ENCODE results near the gene SSR4.
"Not testable (repeated sequence)": the region's sequence is repeated elsewhere in the genome, so short reads cannot be mapped to it uniquely, and the experiment has no call there.

SSR4 gene

GRCh38 chrX:153813161-153813560 lies 18.7 kb downstream of the SSR4 start:
- no peak overlapping the region for H3K4me3 ChIP-seq (ENCODE audit: insufficient read length, low read depth)
- H3K36me3 ChIP-seq (ENCODE audit: insufficient read depth, insufficient read length, low read length), result no peaks in the 10 kb centered on the region
- H3K9ac ChIP-seq (ENCODE audit: insufficient read length, low read depth), result no peak overlapping the region
- no peaks in the 10 kb centered on the region for H3K9me3 ChIP-seq (ENCODE audit: insufficient read depth, low read length)
- DNase-seq (ENCODE audit: low read depth, low spot score), result no peak
- peaks cover 2% of the 10 kb centered on the region for H3K4me1 ChIP-seq (ENCODE audit: insufficient read depth, insufficient read length)
- TF ChIP-seq YY1 (IDR thresholded peaks at IDR 0.05; ENCODE audit: insufficient read depth, insufficient read length) (no peak), SUZ12 (IDR thresholded peaks at IDR 0.05; ENCODE audit: extremely low read depth, insufficient read depth, insufficient read length) (no peak), ZNF274 (IDR thresholded peaks at IDR 0.05; ENCODE audit: low read depth, low read length) (no peak)
- H3K27me3 ChIP-seq (ENCODE audit: insufficient read depth, insufficient read length), result no peaks in the 10 kb centered on the region

DNA sequence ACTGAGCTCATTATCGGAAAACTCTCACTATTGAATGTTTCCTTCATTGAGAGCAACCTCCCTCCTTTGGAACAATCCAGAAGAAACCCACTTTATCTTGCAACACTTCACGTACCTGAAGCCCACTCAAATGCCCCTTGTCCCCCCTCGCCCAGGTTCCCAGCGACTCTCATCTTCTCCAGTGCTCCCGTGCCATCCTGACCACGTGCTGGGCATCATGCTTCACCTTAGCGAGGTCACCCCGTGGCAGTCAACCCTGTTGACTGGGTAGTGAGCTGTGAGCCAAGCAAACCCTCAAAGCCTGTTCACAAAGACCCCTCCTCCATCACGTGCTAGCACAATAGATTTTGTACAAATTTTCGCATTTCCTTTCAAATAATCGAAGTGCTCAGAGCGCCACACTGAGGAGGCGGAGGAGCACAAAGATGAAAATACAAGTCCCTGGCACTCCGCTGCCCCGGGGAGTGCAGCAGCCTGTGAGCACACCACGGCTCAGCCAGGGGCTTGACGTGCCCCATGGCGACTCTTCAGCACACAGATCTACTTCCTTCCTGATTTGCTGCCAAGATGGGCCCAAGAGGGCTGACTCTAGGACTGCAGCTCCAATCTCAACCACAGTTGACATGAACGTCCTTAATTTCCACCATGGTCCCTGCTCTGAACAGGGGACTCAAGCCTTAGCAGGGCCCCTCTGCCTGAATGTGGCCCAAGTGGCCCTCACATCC lies 20.3 kb downstream of the SSR4 start:
- DNase-seq (ENCODE audit: low read depth, low spot score), result no peak
- TF ChIP-seq ZNF274 (IDR thresholded peaks at IDR 0.05; ENCODE audit: low read depth, low read length), result no peak
- no peak for TF ChIP-seq YY1 (IDR thresholded peaks at IDR 0.05; ENCODE audit: insufficient read depth, insufficient read length)
- no peak for TF ChIP-seq SUZ12 (IDR thresholded peaks at IDR 0.05; ENCODE audit: extremely low read depth, insufficient read depth, insufficient read length)
- Histone ChIP-seq H3K36me3 (ENCODE audit: insufficient read depth, insufficient read length, low read length) (no peaks in the 10 kb centered on the region), H3K9me3 (ENCODE audit: insufficient read depth, low read length) (no peaks in the 10 kb centered on the region), H3K4me1 (ENCODE audit: insufficient read depth, insufficient read length) (peaks cover 2% of the 10 kb centered on the region), H3K4me3 (ENCODE audit: insufficient read length, low read depth) (no peak overlapping the region), H3K9ac (ENCODE audit: insufficient read length, low read depth) (no peak overlapping the region), H3K27me3 (ENCODE audit: insufficient read depth, insufficient read length) (no peaks in the 10 kb centered on the region)

DNA sequence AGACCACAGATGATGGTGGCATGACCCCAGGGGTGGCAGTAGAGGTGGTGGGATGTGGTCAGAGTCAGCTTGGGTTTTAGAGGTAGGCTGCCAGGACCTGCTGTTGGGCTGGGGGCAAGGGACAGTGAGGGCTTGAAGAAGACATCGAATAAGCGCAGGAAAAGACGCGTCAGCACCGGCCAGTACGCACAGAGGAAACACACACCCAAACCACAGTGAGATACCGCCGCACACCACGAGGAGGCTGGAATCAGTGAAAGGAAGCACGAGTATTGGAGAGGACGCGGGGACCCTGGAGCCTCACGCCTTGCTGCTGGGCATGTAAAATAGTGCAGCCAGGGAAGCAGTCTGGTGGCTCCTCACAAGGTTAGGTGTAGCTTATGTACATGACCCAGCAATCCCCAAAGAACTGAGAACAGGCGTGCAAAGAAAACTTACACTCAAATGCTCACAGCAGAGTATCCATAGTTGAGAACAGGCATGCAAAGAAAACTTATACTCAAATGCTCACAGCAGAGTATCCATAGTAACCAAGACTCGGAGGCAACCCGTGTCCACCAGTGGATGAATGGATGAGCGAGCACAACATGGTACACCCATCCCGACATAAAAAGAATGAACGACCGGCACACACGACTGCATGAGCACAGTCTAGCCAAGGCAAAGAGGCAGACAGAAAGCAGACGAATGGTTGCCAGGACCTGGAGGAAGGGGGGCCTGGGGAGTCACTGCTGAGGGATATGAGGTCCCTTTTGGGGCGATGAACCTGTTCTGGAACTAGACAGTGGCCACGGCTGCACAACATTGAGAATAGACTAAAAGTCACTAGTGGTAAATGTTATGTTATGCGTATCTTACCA lies 22.6 kb downstream of the SSR4 start:
- H3K4me3 ChIP-seq (ENCODE audit: insufficient read length, low read depth), result no peak overlapping the region
- no peaks in the 10 kb centered on the region for H3K36me3 ChIP-seq (ENCODE audit: insufficient read depth, insufficient read length, low read length)
- no peak overlapping the region for H3K9ac ChIP-seq (ENCODE audit: insufficient read length, low read depth)
- no peaks in the 10 kb centered on the region for H3K27me3 ChIP-seq (ENCODE audit: insufficient read depth, insufficient read length)
- TF ChIP-seq ZNF274 (IDR thresholded peaks at IDR 0.05; ENCODE audit: low read depth, low read length), result no peak
- no peak for TF ChIP-seq YY1 (IDR thresholded peaks at IDR 0.05; ENCODE audit: insufficient read depth, insufficient read length)
- no peak for TF ChIP-seq SUZ12 (IDR thresholded peaks at IDR 0.05; ENCODE audit: extremely low read depth, insufficient read depth, insufficient read length)
- H3K9me3 ChIP-seq (ENCODE audit: insufficient read depth, low read length), result no peaks in the 10 kb centered on the region
- DNase-seq (ENCODE audit: low read depth, low spot score), result no peak
- H3K4me1 ChIP-seq (ENCODE audit: insufficient read depth, insufficient read length), result peaks cover 6% of the 10 kb centered on the region

- not testable (repeated sequence) for H3K27me3 ChIP-seq (ENCODE audit: insufficient read depth, insufficient read length); H3K9me3 ChIP-seq (ENCODE audit: insufficient read depth, low read length); H3K4me1 ChIP-seq (ENCODE audit: insufficient read depth, insufficient read length); H3K4me3 ChIP-seq (ENCODE audit: insufficient read length, low read depth); H3K9ac ChIP-seq (ENCODE audit: insufficient read length, low read depth); DNase-seq (ENCODE audit: low read depth, low spot score); H3K36me3 ChIP-seq (ENCODE audit: insufficient read depth, insufficient read length, low read length)
Measured at GRCh38 chrX:153818064-153818463, 23.6 kb downstream of the SSR4 start.

GRCh38 chrX:153818571-153819383 lies 24.3 kb downstream of the SSR4 start:
- peak overlapping the region; percentile 61 for H3K9ac ChIP-seq (ENCODE audit: insufficient read length, low read depth)
- H3K4me1 ChIP-seq (ENCODE audit: insufficient read depth, insufficient read length), result peaks cover 8% of the 10 kb centered on the region
- no peaks in the 10 kb centered on the region for H3K27me3 ChIP-seq (ENCODE audit: insufficient read depth, insufficient read length)
- TF ChIP-seq SUZ12 (IDR thresholded peaks at IDR 0.05; ENCODE audit: extremely low read depth, insufficient read depth, insufficient read length), result no peak
- TF ChIP-seq ZNF274 (IDR thresholded peaks at IDR 0.05; ENCODE audit: low read depth, low read length), result no peak
- no peak for TF ChIP-seq YY1 (IDR thresholded peaks at IDR 0.05; ENCODE audit: insufficient read depth, insufficient read length)
- no peaks in the 10 kb centered on the region for H3K36me3 ChIP-seq (ENCODE audit: insufficient read depth, insufficient read length, low read length)
- no peak for DNase-seq (ENCODE audit: low read depth, low spot score)
- H3K4me3 ChIP-seq (ENCODE audit: insufficient read length, low read depth), result peak overlapping the region; percentile 16
- H3K9me3 ChIP-seq (ENCODE audit: insufficient read depth, low read length), result no peaks in the 10 kb centered on the region

DNA sequence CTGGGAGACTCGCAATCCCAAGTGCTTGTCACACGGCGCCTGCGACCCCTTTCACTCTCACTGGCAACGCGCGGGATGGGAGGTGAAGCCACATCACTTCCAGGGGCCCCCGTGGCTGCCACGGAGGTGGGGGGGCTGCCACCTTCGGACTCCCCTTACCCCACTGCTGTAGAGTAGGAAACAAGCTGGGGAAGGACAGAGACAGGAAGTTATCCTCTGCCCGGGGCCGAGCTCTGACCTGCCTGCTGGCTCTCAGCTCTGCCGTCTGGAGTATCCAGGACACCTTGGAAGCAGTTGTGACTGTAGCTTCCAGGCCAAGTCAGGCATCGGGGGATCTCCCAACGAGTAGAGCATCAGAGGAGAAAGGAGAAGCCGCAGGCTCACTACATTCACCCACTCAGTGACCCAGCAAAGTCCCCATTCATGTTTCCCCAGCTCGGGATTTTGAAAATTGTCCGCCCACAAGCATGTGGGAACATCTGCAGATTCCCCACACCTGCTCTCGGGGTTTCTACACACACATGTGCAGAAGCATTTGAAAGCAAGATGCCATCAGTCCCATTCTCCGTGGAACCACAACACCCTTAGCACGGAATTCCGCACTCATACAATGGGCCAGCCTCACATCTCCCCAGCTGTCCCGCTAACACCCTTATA lies 25.0 kb downstream of the SSR4 start:
- H3K9ac ChIP-seq (ENCODE audit: insufficient read length, low read depth), result peak overlapping the region; percentile 61
- no peaks in the 10 kb centered on the region for H3K9me3 ChIP-seq (ENCODE audit: insufficient read depth, low read length)
- no peak for DNase-seq (ENCODE audit: low read depth, low spot score)
- no peaks in the 10 kb centered on the region for H3K27me3 ChIP-seq (ENCODE audit: insufficient read depth, insufficient read length)
- no peaks in the 10 kb centered on the region for H3K36me3 ChIP-seq (ENCODE audit: insufficient read depth, insufficient read length, low read length)
- TF ChIP-seq YY1 (IDR thresholded peaks at IDR 0.05; ENCODE audit: insufficient read depth, insufficient read length), result no peak
- no peak for TF ChIP-seq ZNF274 (IDR thresholded peaks at IDR 0.05; ENCODE audit: low read depth, low read length)
- TF ChIP-seq SUZ12 (IDR thresholded peaks at IDR 0.05; ENCODE audit: extremely low read depth, insufficient read depth, insufficient read length), result no peak
- H3K4me1 ChIP-seq (ENCODE audit: insufficient read depth, insufficient read length), result peaks cover 8% of the 10 kb centered on the region
- peak overlapping the region; percentile 16 for H3K4me3 ChIP-seq (ENCODE audit: insufficient read length, low read depth)
